CD4-positive, alpha-beta T cell treated with Interleukin-1 beta for 1 hour (primary cell): ENCODE results near the gene DNAH14.
"Not testable (repeated sequence)": the region's sequence is repeated elsewhere in the genome, so short reads cannot be mapped to it uniquely, and the experiment has no call there.

Source experiments
- DNase-seq, 2 donors: peaks; one replicate each; pipeline ENCODE4 v3.0.0-alpha.2; 2020 to 2022

Gene DNAH14

GRCh38 chr1:225360119-225360518, 430.6 kb downstream of the DNAH14 start:
- no peak for DNase-seq

GRCh38 chr1:225361176-225361575, 431.7 kb downstream of the DNAH14 start:
- DNase-seq = no peak

DNA sequence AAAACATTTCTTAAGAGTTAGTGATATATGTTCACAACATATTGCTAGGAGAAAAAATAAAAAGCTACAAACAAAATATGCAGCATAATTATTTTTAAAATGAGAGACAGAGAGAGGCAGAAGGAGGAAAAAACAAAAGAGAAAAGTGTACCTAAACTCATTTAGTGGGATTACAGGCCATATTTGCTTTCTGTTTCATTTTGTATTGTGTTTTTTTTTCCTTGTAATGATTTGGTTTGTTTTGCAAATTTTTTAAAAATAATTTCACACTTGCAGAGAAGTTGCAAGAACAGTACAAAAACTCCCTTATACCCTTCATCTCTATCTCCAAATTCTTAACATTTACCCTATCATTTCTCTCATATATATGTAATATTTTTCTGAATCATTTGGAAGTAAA, 433.3 kb downstream of the DNAH14 start:
- no peak for DNase-seq

DNA sequence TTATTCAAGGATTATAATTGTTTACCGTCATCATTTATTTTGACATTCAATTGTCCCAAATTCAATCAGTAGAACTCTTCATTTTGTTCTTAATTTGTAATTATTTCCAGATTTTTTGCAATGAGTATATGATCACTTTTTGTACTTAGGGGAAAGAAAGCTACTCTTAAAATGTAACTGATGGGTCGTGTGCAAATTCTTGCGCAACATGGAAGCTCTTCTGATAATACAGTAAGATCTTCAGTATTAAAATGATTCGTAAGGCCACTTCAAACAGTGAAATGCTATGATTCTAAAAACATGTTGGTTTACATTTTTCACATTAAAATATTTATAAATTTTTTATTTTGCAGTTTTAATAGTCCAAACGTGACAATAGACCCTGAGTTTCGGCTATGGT, 435.0 kb downstream of the DNAH14 start:
- no peak for DNase-seq

DNA sequence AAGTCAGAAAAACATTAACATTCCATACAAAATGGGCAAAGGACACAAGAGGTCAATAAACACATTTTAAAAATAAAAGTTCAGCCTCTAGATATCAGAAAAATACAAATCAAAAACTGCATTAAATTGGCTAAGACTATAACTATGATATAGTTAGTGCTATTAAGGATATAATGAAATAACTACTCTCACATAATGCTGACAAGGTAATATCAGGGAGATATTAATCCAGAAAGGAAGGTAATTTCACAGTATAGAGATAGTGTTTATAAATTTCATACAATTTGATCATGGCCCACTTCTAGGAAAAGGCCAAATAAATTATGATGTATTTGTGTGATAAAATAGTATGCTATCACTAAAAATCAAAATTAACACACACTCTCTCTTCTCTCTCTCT, 436.5 kb downstream of the DNAH14 start:
- DNase-seq = no peak

- no peak for DNase-seq
Measured at GRCh38 chr1:225366552-225366951, 437.1 kb downstream of the DNAH14 start.

DNA sequence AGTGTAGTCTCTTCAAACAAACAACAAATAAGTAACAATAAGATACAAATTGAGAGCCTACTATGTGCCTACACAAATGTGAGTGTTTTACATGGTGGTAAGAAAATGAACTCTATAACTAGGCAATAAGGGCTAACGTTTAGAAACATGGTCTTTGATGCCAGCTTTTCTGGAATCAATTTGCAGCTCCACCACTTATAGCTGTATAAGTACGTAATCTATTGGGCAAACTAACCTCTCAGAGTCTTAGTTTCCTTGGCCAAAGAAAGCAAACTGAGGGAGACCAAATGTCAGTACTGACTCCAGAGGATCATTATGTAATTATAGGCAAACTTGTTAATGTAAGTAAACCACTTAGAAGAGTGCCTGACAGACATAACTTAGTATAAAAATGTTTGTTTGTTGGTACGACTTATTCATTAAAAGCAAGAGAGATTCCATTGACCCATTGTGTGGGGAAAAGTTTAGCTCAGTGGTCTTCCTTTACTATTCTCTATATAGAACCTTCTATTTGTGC, 438.6 kb downstream of the DNAH14 start:
- DNase-seq = no peak

- DNase-seq = no peak
Measured at GRCh38 chr1:225371366-225372010, 442.0 kb downstream of the DNAH14 start.

- no peak for DNase-seq
Measured at GRCh38 chr1:225373155-225373554, 443.7 kb downstream of the DNAH14 start.

DNA sequence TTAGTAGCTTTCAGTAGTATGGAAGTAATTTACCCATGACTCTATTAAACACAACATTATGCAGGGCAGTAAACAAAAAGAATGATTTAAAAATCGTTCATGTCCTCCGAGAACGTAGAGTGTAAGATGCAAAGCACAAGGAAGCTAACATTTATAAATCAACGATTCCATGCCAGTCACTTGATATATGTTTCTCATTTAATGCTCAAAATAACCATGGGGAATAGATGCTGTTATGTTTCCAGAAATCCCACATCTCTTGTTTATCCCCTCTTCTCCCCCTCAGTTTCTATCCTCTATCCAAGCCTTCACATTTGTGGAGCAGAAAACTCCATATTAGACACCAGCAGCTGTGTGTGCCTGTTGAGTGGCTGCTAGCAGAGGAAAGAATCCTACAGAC, 445.5 kb downstream of the DNAH14 start:
- no peak for DNase-seq

DNA sequence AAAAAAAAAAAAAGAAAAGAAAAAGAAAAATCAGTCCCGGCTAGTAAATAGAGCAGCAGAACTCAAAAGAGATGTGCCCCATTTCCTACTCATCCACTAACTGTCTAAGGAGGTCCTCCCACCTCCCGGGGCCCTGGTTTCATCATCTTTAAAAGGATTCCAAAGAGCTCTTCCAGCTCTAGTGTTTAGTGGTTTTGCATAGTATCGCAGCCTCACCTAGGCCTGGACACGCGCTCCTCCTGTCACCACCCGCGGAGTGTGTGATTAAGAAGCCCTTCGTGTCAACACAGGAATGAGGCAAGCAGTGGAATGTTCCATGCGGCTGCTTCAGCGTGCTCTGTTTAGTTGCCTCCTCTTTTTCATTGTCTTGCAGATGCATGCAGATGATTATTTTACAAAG, 449.4 kb downstream of the DNAH14 start:
- DNase-seq = no peak

DNA sequence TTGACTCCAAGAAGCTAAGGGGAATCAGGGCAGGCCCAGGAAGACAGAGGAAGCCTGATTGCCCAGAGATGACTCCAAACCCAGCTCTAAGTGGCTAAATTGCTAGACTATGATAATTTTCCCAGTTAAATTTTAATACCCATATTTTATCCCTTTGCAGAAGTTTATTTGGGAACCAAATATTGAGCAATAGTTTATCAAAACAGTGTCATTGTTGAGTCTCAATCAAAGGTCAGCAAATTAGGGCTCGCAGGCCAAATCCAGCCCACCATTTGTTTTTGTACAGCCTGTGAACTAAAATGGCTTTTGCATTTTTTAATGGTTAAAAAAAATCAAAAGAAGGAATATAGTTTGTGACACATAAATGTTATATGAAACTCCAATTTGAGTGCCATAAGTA, 451.2 kb downstream of the DNAH14 start:
- DNase-seq = no peak

DNA sequence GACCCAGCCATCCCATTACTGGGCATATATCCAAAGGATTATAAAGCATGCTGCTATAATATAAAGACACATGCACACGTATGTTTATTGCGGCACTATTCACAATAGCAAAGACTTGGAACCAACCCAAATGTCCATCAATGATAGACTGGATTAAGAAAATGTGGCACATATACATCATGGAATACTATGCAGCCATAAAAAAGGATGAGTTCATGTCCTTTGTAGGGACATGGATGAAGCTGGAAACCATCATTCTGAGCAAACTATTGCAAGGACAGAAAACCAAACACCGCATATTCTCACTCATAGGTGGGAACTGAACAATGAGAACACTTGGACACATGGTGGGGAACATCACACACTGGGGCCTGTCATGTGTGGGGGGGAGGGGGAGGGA, 457.4 kb downstream of the DNAH14 start:
- not testable (repeated sequence) for DNase-seq

- DNase-seq = no peak
Measured at GRCh38 chr1:225388372-225388771, 458.9 kb downstream of the DNAH14 start.

DNA sequence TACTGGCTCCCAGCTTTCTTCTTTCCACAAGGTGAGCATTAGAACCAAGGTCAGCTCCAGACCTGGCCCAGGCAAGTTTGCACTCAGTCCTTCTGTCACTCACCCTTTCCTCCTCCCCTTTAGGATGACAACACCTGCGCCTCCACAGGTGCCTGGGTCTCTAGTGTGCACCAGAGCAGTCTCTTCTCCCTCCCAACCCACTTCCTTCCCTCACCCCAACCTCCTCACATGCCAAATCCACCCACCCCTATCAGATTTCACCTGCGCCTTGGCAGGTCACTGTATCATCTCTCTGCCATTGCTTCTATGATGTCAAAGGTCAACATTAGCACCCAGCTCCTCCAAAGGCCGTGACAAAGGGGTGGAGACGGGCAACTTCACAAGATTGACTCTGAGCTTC, 460.4 kb downstream of the DNAH14 start:
- DNase-seq = no peak

GRCh38 chr1:225396357-225396756, 466.9 kb downstream of the DNAH14 start:
- no peak for DNase-seq

GRCh38 chr1:225400968-225401367, 471.5 kb downstream of the DNAH14 start:
- no peak for DNase-seq

DNA sequence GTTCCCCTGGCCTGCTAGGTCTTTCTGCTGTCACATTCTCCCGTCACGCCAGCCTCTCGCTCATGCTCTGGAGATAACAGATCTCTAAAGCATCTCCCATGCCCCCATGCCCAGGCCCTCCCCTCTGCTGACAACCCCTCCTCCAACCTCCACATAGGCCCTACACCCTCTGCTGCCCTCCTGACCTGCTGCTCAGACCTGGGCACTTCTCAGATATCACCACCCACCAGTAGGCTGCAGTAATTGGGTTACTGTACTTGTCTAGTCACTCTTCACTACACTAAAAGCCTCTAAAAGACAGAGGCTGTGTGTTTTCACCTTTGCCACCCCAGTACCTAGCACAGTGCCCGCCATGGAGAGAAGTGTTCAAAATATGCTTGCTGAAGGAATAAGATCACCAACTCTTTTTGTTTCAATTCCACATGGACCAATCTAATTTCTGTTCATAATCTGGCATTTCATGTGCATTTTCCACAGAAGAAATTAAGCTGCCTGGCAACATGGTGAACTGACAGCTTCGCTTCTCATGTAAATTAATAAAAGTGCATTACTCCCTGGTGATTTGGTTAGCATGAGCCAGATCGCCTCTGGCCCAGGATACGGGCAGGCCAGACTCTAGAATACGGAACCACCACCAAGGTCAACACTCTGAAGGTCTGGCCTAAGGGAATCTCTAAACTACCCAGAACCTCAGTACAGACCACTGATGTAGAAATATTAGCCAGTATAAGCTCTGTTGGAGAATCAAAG, 477.7 kb downstream of the DNAH14 start:
- DNase-seq = no peak

- no peak for DNase-seq
Measured at GRCh38 chr1:225407755-225408154, 478.3 kb downstream of the DNAH14 start.

DNA sequence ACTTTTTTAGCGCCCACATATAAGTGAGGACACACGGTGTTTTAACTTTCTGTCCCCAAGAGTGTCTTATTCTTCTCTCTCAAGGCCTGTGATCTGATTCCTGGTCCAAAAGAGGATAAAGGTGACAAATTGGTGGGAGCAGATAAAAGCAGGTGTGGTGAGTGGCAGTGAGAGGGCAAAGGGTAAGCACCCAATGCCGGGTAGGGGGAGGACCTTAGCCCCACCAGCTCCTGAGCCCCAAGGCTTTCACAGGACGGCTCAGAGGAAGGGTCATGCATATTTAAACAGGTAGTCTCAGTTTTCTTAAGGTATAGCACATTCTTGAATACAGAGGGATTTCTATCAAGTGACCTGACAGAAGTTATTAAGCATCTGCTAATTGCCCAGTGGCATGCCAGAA, 478.8 kb downstream of the DNAH14 start:
- no peak for DNase-seq

- DNase-seq = no peak
Measured at GRCh38 chr1:225409051-225409450, 479.6 kb downstream of the DNAH14 start.

GRCh38 chr1:225410036-225410435, 480.6 kb downstream of the DNAH14 start:
- no peak for DNase-seq

GRCh38 chr1:225412321-225412720, 482.8 kb downstream of the DNAH14 start:
- DNase-seq = no peak

- no peak for DNase-seq
Measured at GRCh38 chr1:225412803-225413351, 483.4 kb downstream of the DNAH14 start.
